SK-N-MC (cell line): ENCODE data around the gene CFAP20DC.

Experiments
- EZH2 ChIP-seq: fragments of 200-600 bp; sonication (generic); IDR thresholded peaks from one replicate; pipeline ENCODE4 v1.6.1; 2017; ENCODE audit warnings: antibody characterized with exemption
- FOXP2 ChIP-seq: optimal IDR thresholded peaks from 2 replicates; pipeline ENCODE3; 2011; ENCODE audit warnings: mild to moderate bottlenecking, moderate library complexity; ENCODE audit not compliant: insufficient read depth; ENCODE audit errors: extremely low read length, control extremely low read depth
- POLR2AphosphoS5 ChIP-seq: IDR thresholded peaks from 2 replicates; pipeline ENCODE4 v1.6.1; 2012; ENCODE audit warnings: mild to moderate bottlenecking, low read depth, low read length, borderline replicate concordance

DNA sequence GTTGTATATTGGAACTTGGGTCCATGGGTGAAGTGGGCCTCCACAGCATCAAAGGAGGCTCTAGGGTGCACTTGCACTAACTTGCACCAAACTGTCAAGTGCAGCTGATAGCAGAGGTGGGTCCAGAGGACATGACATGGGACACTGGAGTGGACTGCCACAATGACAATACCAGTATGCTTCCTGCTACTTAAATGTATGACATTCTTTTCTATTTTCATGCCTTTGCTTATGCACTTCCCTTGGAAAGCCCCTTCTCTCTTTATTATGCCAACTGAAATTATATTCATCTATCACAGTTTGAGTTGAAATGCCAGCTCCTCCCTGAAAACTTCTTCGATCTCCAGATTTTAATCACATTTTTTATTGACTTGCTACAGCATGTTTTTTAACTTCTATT lies 101.8 kb downstream of the CFAP20DC start:
- TF ChIP-seq EZH2 (no peak), POLR2AphosphoS5 (no peak), FOXP2 (no peak)
